DMS53 treated with DMSO at 0.1 percent for 48 hours (cell line): ENCODE results near the gene FIGNL2.

Experiments
- DNase-seq: peaks from one replicate; lab custom pipeline; 2025; ENCODE audit not compliant: unreplicated experiment; lab: John Stamatoyannopoulos, UW

FIGNL2 gene

GRCh38 chr12:51860986-51861385 is 12.5 kb upstream of the FIGNL2 start:
- DNase-seq, result no peak

GRCh38 chr12:51855586-51856428 is 7.3 kb upstream of the FIGNL2 start:
- DNase-seq, result no peak

DNA sequence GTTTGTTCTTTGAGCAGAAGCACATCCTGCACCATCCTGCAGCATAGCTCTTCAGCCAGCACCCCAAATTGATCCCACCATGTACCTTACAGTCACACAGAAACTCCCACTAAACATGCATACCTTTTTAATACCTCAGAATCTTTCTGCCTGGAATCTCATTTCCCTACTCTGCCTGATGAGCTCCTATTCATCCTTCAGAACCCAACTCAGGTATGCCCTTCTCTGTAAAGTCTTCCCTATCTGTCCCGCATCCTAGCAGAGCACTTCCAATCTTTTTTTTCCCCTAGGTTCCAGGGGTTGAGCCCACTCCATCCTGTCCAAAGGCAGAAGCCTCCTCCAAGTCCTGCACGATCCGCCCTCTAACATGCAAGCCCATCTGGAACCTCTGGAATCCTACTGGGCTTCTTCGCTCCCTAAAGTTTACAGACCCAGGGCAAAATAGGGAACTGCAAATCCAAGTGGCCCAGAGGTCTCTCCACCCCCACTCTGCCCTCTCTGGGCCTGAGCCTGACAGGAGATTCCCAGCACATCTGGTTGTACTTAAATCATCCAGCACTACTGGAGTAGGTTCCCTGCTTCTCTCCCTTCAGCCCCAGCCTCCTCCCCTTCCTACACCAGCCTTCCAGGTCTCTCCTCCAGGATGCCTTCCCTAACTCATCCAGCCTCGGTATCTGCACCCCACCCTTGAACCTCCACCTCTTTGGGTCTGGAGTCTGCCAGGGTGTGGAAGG is 4.1 kb upstream of the FIGNL2 start:
- DNase-seq, result no peak

DNA sequence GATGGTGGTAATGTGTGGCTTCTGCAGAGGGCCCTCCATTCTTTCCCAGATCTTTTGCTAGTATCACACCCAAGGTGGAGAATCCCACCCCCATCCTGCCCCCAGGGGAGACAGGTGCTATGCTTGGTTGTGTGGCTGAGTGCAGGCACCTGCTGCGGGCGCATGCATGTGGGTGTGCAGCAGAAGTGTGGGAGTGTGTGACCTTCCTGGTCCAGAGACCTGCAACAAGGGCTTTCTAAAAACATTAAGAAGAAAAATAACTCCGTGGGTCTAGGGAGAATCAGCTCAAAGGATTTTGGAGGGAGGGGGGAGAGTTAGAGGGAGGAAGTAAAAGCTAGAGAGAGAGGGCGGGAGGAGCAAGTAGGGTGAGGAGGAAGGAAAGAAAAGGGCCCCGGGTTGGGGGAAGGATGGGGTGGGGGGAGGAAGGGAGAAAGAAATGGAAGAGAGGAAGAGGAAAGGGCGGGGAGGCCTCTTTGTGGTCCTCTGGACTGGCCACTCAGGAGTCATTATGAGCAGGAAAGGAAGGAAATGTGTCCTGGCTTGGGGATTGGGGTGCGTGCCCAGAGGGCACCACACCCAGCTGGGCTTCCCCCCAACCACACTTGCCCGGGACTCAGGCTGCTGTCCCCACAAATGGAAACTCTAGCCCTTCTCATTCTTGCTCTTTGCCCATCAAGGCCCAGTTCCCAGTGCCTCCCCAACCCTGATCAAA is 3.1 kb upstream of the FIGNL2 start:
- no peak for DNase-seq

GRCh38 chr12:51850965-51851299 is 2.4 kb upstream of the FIGNL2 start:
- DNase-seq, result no peak

DNA sequence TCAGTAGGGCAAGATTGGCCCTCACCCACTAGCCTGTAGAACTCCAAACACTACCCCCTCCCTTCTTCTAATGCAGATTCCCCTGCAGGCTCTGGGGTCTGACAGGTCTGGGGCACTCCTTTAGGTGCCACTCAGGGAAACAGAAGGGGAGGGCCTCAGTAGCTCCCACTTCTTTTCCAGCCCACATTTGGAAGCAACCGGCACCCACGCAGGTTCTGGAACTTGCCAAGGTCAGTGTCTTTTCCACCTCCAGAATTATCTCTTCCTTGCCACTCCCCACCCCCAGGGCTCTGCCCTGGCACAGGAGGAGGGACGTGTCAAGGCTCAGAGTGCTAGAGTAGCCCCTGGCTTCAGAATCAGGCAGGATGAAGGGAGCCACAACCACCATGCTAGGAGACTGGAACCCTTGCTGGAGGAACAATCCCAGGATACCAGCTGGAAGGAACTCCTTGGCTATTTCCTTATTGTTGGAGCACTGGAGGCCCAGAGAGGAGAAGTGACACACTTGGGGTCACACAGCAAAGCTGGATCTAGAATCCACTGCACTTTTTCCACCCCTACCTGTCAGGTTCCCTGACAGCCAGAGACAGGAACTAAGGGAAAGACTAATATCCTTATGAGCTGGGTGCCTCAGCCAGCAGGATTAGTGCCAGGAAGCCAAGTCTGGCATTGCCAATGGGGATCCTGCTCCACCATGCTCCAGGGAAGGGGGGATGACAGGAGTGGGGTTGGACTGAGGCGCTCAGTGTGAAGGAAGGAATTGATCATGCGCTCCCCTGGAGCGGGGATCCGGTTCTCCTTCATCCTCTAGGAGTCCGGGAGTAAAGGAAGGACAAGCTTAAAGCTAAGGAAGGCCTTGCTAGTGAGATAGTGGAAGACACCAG is 1.8 kb upstream of the FIGNL2 start:
- no peak for DNase-seq

DNA sequence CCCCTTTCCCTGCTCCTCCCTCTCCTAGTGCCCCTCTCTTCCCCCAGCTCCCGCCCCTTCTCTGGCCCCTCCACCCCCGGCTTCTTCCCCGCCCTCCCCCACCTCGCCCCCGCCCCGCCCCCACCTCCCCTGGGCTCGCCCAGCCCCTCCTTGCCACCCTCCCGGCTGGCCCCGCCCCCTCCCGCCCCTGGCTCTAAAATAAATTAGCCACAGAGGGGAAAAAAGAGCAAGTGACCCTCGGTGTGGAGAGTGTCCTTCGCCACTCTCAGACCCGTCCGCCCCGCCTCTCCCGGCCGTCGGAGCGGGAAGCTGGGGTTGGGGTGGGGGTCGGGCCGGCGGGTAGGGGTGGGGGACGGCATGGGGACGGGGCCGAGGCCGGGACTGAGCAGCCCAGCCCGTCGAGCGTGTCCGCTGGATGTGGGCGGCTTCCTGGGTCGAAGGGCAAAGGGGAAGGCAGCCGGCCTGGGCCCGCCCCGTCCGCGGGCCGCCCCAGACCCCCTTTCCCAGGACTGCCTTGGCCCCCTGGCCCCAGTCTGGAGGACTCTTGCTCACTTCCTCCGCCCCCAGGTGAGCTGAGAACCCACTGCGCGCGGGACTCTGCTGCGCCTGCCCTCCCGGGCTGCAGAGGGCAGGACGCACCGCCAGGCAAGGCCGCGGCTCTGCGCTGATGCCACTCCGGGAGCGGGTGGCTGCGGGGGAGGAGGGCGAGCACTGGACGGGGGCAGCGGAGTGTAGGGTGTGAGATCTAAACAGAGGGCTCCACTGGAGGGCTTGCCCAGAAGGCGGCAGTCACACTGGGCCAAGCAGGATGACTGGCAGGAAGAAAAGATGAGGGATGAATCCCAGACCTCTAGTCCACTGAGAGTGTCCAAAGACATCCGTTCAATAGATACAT is 570 bp upstream of the FIGNL2 start:
- DNase-seq, result no peak

GRCh38 chr12:51847643-51848325 is 734 bp downstream of the FIGNL2 start:
- no peak for DNase-seq

DNA sequence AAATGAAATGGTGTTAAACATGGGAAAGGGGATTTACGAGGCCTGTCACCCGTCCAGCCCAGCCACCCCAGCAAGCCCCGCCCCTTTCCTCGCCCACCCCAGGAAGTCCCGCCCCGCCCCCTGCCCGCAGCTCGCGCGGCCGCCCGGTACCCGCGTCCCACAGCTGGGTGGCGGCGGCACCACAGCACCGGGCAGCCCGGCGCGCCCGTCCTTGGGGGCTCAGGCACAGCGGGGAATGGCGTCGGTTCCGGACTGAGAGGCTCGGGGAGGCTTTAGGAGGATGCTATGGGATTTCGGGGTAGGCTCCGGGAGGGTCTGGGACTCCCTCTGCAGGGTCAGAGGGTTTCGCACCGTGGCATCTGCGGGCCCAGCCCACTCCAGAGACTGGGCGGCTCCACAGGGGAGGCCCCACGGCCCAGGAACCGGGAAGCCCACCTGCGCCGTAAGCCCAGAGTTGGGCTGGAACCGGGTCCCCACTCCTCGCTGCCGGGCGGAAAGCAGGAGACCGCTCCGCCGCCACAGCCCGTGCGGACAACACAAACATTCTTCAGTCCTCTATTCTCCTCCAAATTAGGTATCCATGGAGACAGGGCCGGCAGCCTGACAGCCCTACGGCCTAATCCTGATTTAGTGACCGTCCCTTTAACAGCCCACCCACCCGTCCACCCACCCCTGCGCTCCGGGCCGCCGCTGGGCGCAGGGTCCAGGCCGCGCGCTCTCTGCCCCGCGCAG is 1.4 kb downstream of the FIGNL2 start:
- peak; percentile 11 for DNase-seq

- no peak for DNase-seq
Observed at GRCh38 chr12:51846271-51846691, 2.2 kb downstream of the FIGNL2 start.

DNA sequence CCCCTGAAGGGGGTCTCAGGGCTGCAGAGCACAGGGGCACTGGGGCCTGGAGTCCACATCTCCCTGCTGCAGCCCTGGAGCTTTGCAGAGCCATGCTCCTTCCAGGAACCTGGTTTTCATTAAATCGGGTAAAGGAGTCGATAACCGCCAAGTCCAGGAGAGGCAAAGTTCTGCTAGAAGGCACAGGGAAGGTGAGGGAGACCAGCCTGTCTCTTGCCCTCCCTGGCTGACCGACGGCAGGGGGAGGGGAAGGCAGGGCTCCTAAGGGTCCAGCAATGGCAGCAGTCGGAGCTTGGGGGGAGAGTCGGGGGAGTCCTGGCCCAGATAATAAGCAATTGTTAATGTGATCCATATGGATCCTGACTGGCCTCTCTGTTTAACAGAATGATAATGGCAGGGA is 3.0 kb downstream of the FIGNL2 start:
- DNase-seq, result no peak

GRCh38 chr12:51844854-51845253 is 3.7 kb downstream of the FIGNL2 start:
- no peak for DNase-seq

DNA sequence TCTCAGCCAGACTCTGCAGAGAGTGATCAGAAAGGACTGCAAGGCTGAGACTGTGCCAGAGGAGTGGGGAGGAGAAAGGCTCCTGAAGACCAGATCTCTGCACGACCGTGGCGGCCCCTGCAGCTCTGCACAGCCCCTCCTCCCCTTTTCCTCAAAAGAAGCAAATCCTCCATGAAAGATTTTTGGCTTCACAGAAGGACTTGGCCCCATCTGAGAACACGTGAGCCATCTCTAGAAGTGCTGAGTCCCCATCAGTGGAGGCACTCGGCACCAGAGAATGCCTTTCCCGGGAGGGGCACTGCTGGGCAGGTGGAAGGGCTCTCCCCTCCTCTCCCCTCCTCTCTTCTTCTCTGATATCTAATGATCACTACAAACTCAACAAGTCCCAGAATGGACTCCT is 6.8 kb downstream of the FIGNL2 start:
- no peak for DNase-seq

DNA sequence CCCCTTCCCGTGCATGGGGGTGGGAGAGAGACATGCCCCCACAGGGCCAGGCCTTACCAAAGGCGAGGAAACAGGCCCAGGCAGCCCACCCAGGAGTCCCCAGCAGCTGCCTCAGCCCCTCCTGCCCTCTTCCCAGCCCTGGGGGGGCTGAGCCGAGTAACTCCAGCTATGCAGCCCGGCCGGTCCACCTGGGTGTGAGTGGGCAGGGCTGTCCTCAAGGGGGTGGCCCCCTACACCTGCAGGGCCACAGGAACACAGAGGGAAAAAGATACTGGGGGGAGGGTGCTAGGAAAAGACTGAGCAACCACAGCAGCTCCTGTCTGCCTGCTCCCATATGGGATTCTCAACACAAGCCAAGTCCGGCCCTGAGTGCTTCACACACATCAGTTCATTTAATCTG is 7.6 kb downstream of the FIGNL2 start:
- no peak for DNase-seq

- no peak for DNase-seq
Observed at GRCh38 chr12:51839310-51839947, 9.1 kb downstream of the FIGNL2 start.

- no peak for DNase-seq
Observed at GRCh38 chr12:51838762-51839161, 9.8 kb downstream of the FIGNL2 start.

DNA sequence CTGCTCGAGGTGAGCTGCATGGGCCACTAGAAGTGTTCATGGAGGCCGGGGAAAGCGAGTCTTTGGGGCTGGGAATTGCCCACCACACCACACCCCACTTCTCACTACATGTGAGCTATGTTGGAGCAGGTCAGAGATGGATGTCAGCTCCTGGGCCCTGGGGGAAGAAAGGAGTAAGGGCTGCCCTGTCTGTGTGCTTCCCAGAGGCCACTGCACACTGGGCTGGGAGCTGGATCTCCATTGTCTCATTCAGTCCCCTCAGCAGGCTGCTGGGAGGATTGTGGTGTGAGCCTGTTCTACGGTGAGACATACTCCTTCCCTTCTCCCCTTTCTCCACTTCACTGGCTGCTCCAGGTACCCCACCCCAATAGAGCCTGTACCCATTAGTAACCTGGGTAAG is 10.5 kb downstream of the FIGNL2 start:
- DNase-seq, result no peak

DNA sequence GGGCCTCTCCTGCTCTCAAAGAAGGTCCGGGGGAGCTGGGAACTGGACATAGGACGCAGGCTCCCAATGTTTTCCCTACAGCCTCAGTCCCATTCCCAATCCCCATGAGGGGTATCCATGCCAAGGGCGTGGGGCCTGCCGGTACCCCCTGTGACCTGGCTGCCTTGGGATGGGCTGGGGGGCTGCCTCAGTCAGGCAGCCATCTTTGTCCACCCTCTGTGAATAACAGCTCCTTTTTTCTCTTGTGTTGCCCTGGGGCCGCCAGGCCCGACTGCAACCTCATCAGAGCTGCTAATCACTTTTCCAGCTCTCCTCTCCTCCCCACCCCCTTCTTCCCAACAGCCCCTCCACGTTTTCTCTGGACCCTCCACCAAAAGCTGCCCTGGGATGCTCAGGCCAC is 11.2 kb downstream of the FIGNL2 start:
- DNase-seq, result no peak
